H1 (cell line): ENCODE results near the gene RER1. TPM values are rescaled to one million over a fixed set of nuclear protein-coding genes. Genes with fewer than 3 reads are reported as not detected.

Experiments used
- CTCF ChIA-PET: fragments of 300-600 bp; sonication (Branson Sonifier 250); formaldehyde crosslinking; loops from one replicate; lab custom pipeline; 2021; ENCODE audit not compliant: partially characterized antibody; lab: Charles Lee
- POLR2A ChIA-PET: fragments of 300-600 bp; sonication (Branson Sonifier 250); formaldehyde crosslinking; loops from one replicate; lab custom pipeline; 2021; ENCODE audit warnings: inconsistent platforms; ENCODE audit not compliant: partially characterized antibody; lab: Charles Lee
- DNase-seq, 2 experiments: peaks; one replicate each; pipeline versions ENCODE4 v3.0.0 to v3.0.0-alpha.2; 2010 to 2022; ENCODE audit warnings: low spot score in 2 of 2, low read depth in 1 of 2, mixed read lengths in 1 of 2
- FAIRE-seq: peaks from 2 replicates; lab custom pipeline; 2011; peaks lifted over from hg19 to GRCh38; lab: Jason Lieb, UNC
- H2AFZ ChIP-seq: 2 replicates; pipeline ENCODE4 v1.8.1; 2012; ENCODE audit warnings: low read length, inconsistent platforms
- H2AK5ac ChIP-seq: 2 replicates; pipeline ENCODE4 v1.6.1; 2013; ENCODE audit warnings: low read depth, low read length
- H2BK120ac ChIP-seq: replicated peaks from 2 replicates; pipeline ENCODE3; 2013; ENCODE audit warnings: low read depth, low read length, inconsistent platforms
- H2BK12ac ChIP-seq: 2 replicates; pipeline ENCODE4 v1.6.1; 2013; ENCODE audit warnings: low read depth, low read length
- H2BK15ac ChIP-seq: 2 replicates; pipeline ENCODE4 v1.6.1; 2013; ENCODE audit warnings: low read length
- H2BK20ac ChIP-seq: 2 replicates; pipeline ENCODE4 v1.6.1; 2013; ENCODE audit warnings: low read length
- H2BK5ac ChIP-seq: 2 replicates; pipeline ENCODE4 v1.6.1; 2013; ENCODE audit warnings: low read depth, low read length
- H3K14ac ChIP-seq: 2 replicates; pipeline ENCODE4 v1.6.1; 2013; ENCODE audit warnings: inconsistent platforms; ENCODE audit not compliant: insufficient read length
- H3K18ac ChIP-seq: 2 replicates; pipeline ENCODE4 v1.6.1; 2013; ENCODE audit warnings: low read length; ENCODE audit errors: extremely low read depth
- H3K23ac ChIP-seq: 2 replicates; pipeline ENCODE4 v1.6.1; 2013; ENCODE audit warnings: inconsistent platforms; ENCODE audit not compliant: insufficient read length
- H3K23me2 ChIP-seq: 2 replicates; pipeline ENCODE4 v1.6.1; 2013; ENCODE audit warnings: low read depth, low read length
- H3K27ac ChIP-seq: 2 replicates; pipeline ENCODE4 v1.6.1; 2011; ENCODE audit warnings: low read depth, low read length, inconsistent platforms
- H3K27me3 ChIP-seq, 4 experiments: replicated peaks in 1 of 4; 1 replicate in 1 of 4; 2 replicates in 3 of 4; pipeline versions ENCODE4 v1.6.1 to v1.8.1; 2011 to 2013; ENCODE audit warnings: low read length in 3 of 4, mild to moderate bottlenecking in 3 of 4, inconsistent platforms in 2 of 4, mixed read lengths in 2 of 4, moderate library complexity in 1 of 4; ENCODE audit not compliant: control insufficient read depth in 3 of 4, insufficient read depth in 3 of 4; ENCODE audit errors: extremely low read depth in 1 of 4
- H3K36me3 ChIP-seq, 4 experiments: 2 replicates each; pipeline versions ENCODE4 v1.6.1 to v1.8.1; 2011 to 2013; ENCODE audit warnings: mild to moderate bottlenecking in 4 of 4, low read length in 3 of 4, moderate library complexity in 2 of 4, control low read depth in 1 of 4, inconsistent platforms in 1 of 4; ENCODE audit not compliant: insufficient read depth in 4 of 4, control insufficient read depth in 2 of 4
- H3K4ac ChIP-seq: replicated peaks from 2 replicates; pipeline ENCODE3; 2013; ENCODE audit warnings: low read length, low read depth, mixed read lengths, inconsistent platforms; ENCODE audit not compliant: insufficient read length
- H3K4me1 ChIP-seq, 4 experiments: replicated peaks in 1 of 4; 1 replicate in 1 of 4; 2 replicates in 3 of 4; pipeline versions ENCODE4 v1.6.1 to v1.8.1; 2011 to 2013; ENCODE audit warnings: low read length in 3 of 4, inconsistent platforms in 2 of 4, mixed read lengths in 1 of 4; ENCODE audit not compliant: insufficient read depth in 4 of 4, control insufficient read depth in 3 of 4
- H3K4me2 ChIP-seq, 2 experiments: 2 replicates each; pipeline versions ENCODE4 v1.6.1 to v1.8.1; 2011 to 2013; ENCODE audit warnings: low read depth in 2 of 2, low read length in 2 of 2, control low read depth in 1 of 2, inconsistent platforms in 1 of 2, mild to moderate bottlenecking in 1 of 2; ENCODE audit not compliant: insufficient read depth in 1 of 2
- H3K4me3 ChIP-seq, 4 experiments: fragments of 200-600, 300-600 bp in 1 of 4; sonication (generic), shearing (Covaris generic), sonication (Bioruptor Twin) in 1 of 4; 2 replicates each; pipeline versions ENCODE4 v1.5.1 to v1.8.1; 2011 to 2016; ENCODE audit warnings: low read length in 4 of 4, low read depth in 3 of 4, control low read depth in 2 of 4, inconsistent platforms in 2 of 4, mild to moderate bottlenecking in 2 of 4, mixed read lengths in 1 of 4, moderate library complexity in 1 of 4; ENCODE audit not compliant: insufficient read depth in 2 of 4; ENCODE audit errors: extremely low read depth in 1 of 4
- H3K56ac ChIP-seq: replicated peaks from 2 replicates; pipeline ENCODE3; 2013; ENCODE audit warnings: low read depth, mild to moderate bottlenecking, mixed read lengths, low read length, inconsistent platforms; ENCODE audit not compliant: insufficient read length
- H3K79me1 ChIP-seq: 2 replicates; pipeline ENCODE4 v1.6.1; 2013; ENCODE audit warnings: low read depth, low read length, control low read depth
- H3K79me2 ChIP-seq, 2 experiments: 2 replicates each; pipeline versions ENCODE4 v1.6.1 to v1.8.1; 2012 to 2013; ENCODE audit warnings: low read length in 2 of 2, mild to moderate bottlenecking in 2 of 2, inconsistent platforms in 1 of 2; ENCODE audit not compliant: insufficient read depth in 2 of 2, control insufficient read depth in 1 of 2
- H3K9ac ChIP-seq, 4 experiments: replicated peaks in 1 of 4; 1 replicate in 1 of 4; 2 replicates in 3 of 4; pipeline versions ENCODE4 v1.6.1 to v1.8.1; 2011 to 2013; ENCODE audit warnings: low read depth in 3 of 4, low read length in 3 of 4, control low read depth in 2 of 4, mild to moderate bottlenecking in 2 of 4, moderate library complexity in 2 of 4, inconsistent platforms in 1 of 4; ENCODE audit errors: extremely low read depth in 1 of 4
- H3K9me3 ChIP-seq, 2 experiments: 2 replicates each; pipeline versions ENCODE4 v1.6.1 to v1.8.1; 2012 to 2013; ENCODE audit warnings: mild to moderate bottlenecking in 2 of 2, moderate library complexity in 2 of 2, control low read depth in 1 of 2, inconsistent platforms in 1 of 2, low read depth in 1 of 2, low read length in 1 of 2, mixed read lengths in 1 of 2; ENCODE audit not compliant: insufficient read depth in 2 of 2
- H4K20me1 ChIP-seq, 2 experiments: replicated peaks in 1 of 2; 2 replicates each; pipeline versions ENCODE3 to v1.8.1; 2011 to 2013; ENCODE audit warnings: inconsistent platforms in 2 of 2, low read length in 2 of 2, mild to moderate bottlenecking in 1 of 2; ENCODE audit not compliant: insufficient read depth in 2 of 2, control insufficient read depth in 1 of 2
- H4K5ac ChIP-seq: 2 replicates; pipeline ENCODE4 v1.6.1; 2013; ENCODE audit warnings: low read length, low read depth, mixed read lengths, inconsistent platforms; ENCODE audit not compliant: insufficient read length
- H4K8ac ChIP-seq: 2 replicates; pipeline ENCODE4 v1.8.0; 2013; ENCODE audit warnings: mild to moderate bottlenecking, moderate library complexity, low read length, inconsistent platforms; ENCODE audit not compliant: insufficient read depth; ENCODE audit errors: extremely low read depth
- H4K91ac ChIP-seq: replicated peaks from 2 replicates; pipeline ENCODE3; 2013; ENCODE audit warnings: low read length, mixed read lengths, inconsistent platforms; ENCODE audit not compliant: insufficient read length
- ATF3 ChIP-seq: IDR thresholded peaks from 2 replicates; pipeline ENCODE4 v1.6.1; 2011; ENCODE audit warnings: low read depth, mild to moderate bottlenecking, low read length; ENCODE audit not compliant: insufficient read depth
- BCL11A ChIP-seq, 2 experiments: IDR thresholded peaks; one replicate each; pipeline ENCODE4 v1.6.1; 2011; ENCODE audit warnings: low read depth in 2 of 2, low read length in 2 of 2, mild to moderate bottlenecking in 2 of 2
- CEBPB ChIP-seq: IDR thresholded peaks from 2 replicates; pipeline ENCODE4 v1.6.1; 2012; ENCODE audit warnings: low read depth, low read length
- CHD1 ChIP-seq: IDR thresholded peaks from 2 replicates; pipeline ENCODE4 v1.6.1; 2012; ENCODE audit warnings: low read depth, low read length, improper control_type of control experiment
- CREB1 ChIP-seq: IDR thresholded peaks from 2 replicates; pipeline ENCODE4 v1.6.1; 2012; ENCODE audit warnings: inconsistent platforms
- CTBP2 ChIP-seq: IDR thresholded peaks from 2 replicates; pipeline ENCODE4 v1.7.0; 2011; ENCODE audit warnings: borderline replicate concordance, mild to moderate bottlenecking, moderate library complexity, mixed read lengths, low read length; ENCODE audit not compliant: insufficient read depth, insufficient read length
- EGR1 ChIP-seq: IDR thresholded peaks from 2 replicates; pipeline ENCODE4 v1.6.1; 2011; ENCODE audit warnings: low read depth, low read length, borderline replicate concordance
- JUN ChIP-seq: IDR thresholded peaks from 2 replicates; pipeline ENCODE4 v1.6.1; 2011; ENCODE audit warnings: low read depth, mild to moderate bottlenecking, improper control_type of control experiment, low read length
- KDM1A ChIP-seq: fragments of 200-600, 300-600 bp; sonication (generic); IDR thresholded peaks from 2 replicates; pipeline ENCODE4 v1.7.1; 2016; ENCODE audit warnings: mild to moderate bottlenecking, low read length, borderline replicate concordance
- NANOG ChIP-seq: IDR thresholded peaks from 2 replicates; pipeline ENCODE4 v1.6.1; 2011; ENCODE audit warnings: low read length, low read depth, mild to moderate bottlenecking, inconsistent platforms; ENCODE audit not compliant: insufficient read depth, poor library complexity, severe bottlenecking
- RAD21 ChIP-seq, 2 experiments: IDR thresholded peaks in 1 of 2; conservative IDR thresholded peaks in 1 of 2; 2 replicates each; pipeline ENCODE4 v1.6.1; 2011; ENCODE audit warnings: low read depth in 2 of 2, low read length in 2 of 2, improper control_type of control experiment in 1 of 2, inconsistent platforms in 1 of 2, mild to moderate bottlenecking in 1 of 2, moderate library complexity in 1 of 2
- RFX5 ChIP-seq: IDR thresholded peaks from 2 replicates; pipeline ENCODE4 v1.6.1; 2011; ENCODE audit warnings: low read depth, low read length, improper control_type of control experiment, borderline replicate concordance
- YY1 ChIP-seq: IDR thresholded peaks from 2 replicates; pipeline ENCODE4 v1.6.1; 2011; ENCODE audit warnings: low read depth, mild to moderate bottlenecking, low read length
- WGBS, 2 experiments: shearing (Covaris generic) in 1 of 2; methylation state at CpG; one replicate each; pipeline versions ENCODE4 v1.1.6 to v1.1.7; 2013 to 2015; ENCODE audit warnings: low lambda C conversion rate in 2 of 2, mixed read lengths in 2 of 2, inconsistent platforms in 1 of 2, low coverage in 1 of 2, missing lambda C conversion rate in 1 of 2; ENCODE audit not compliant: insufficient replicate concordance in 2 of 2, insufficient coverage in 1 of 2, insufficient read length in 1 of 2; ENCODE audit errors: extremely low coverage in 1 of 2, missing lambda C conversion rate in 1 of 2; 5-methylcytosine and 5-hydroxymethylcytosine counted together
- polyA plus RNA-seq, 7 experiments: library from polyadenylated mRNA; depleted of rRNA in 3 of 7; stranded (reverse) in 5 of 7; unstranded in 2 of 7; fragments of >200 nt in 5 of 7; fragments of 200-250 nt in 2 of 7; gene quantifications; 1 replicate in 5 of 7; 2 replicates in 1 of 7; 4 replicates in 1 of 7; pipeline versions ENCODE4 v1.2.1 to v1.2.3, GENCODE V29; 2011 to 2013; ENCODE audit warnings: missing spikeins in 2 of 7, mixed read lengths in 2 of 7
- total RNA-seq: library from RNA; stranded (reverse); fragmentation: NEBNext Ultra II Directional; extraction: Animal tissue kit (Norgen Biotek cat#: 25700); gene quantifications from 2 replicates; pipeline ENCODE4 v1.2.1, GENCODE V29; 2021

The RER1 gene
- total and polyA plus RNA-seq, 2 of the 8 experiments (the other 6 are each of a cell fraction or from before 2014, with no cell fraction given), result 102 to 134 TPM

GRCh38 chr1:2451741-2452140, 60.1 kb downstream of the RER1 start:
- Histone ChIP-seq H3K4me1 (peaks cover 0 to 17% (median 9%) of the 10 kb centered on the region in 4 experiments; a peak in 4 of 7 replicates), H3K9ac (no peak overlapping the region), H3K14ac (no peak overlapping the region), H3K18ac (no peak overlapping the region), H3K9me3 (no peaks in the 10 kb centered on the region), H4K91ac (no peak overlapping the region), H3K23ac (no peak overlapping the region), H3K4me2 (no peak overlapping the region), H3K4ac (no peak overlapping the region), H4K20me1 (peaks cover 0 to 1% of the 10 kb centered on the region in 2 experiments), H3K36me3 (no peaks in the 10 kb centered on the region), H3K79me2 (no peaks in the 10 kb centered on the region), H3K56ac (no peak overlapping the region), H2BK20ac (no peak overlapping the region), H3K27ac (no peak overlapping the region), H3K4me3 (no peak overlapping the region), H3K79me1 (no peaks in the 10 kb centered on the region), H2BK5ac (no peak overlapping the region), H4K8ac (peak overlapping the region; percentile 68; the same call in 1 of the 2 replicates), H2BK120ac (no peak overlapping the region), H2BK15ac (no peak overlapping the region), H2AFZ (no peak overlapping the region), H4K5ac (no peak overlapping the region), H2AK5ac (no peak overlapping the region), H2BK12ac (no peak overlapping the region), H3K27me3 (no peaks in the 10 kb centered on the region; a peak in 1 of 7 replicates), H3K23me2 (no peaks in the 10 kb centered on the region)
- ChIA-PET POLR2A (no interaction called here), CTCF (interaction anchor here (1.1 to 1.2 kb wide), 2 partner anchors 9 to 110 kb away, joined by 3 read pairs; no protein-coding TSS in a partner anchor)
- WGBS, 2 experiments, result 81% methylated on average over 10 of the region's 18 CpGs; no CpG with 5 or more reads in 1 of the 2 experiments
- no peak for DNase-seq
- TF ChIP-seq RAD21 (IDR thresholded peaks at IDR 0.05 in 1 of 2, conservative IDR thresholded peaks at IDR 0.05 in 1 of 2; ENCODE audit: low read depth in 2 of 2, low read length in 2 of 2) (no peak), CREB1 (no peak), KDM1A (no peak), YY1 (no peak), CEBPB (no peak), CTBP2 (no peak), EGR1 (no peak), CHD1 (no peak), JUN (no peak), ATF3 (no peak), RFX5 (no peak), NANOG (no peak), BCL11A (IDR thresholded peaks at IDR 0.05; ENCODE audit: low read depth in 2 of 2, low read length in 2 of 2) (no peak)
- no peak for FAIRE-seq
